K562 (cell line): Measurements from ENCODE around the gene PRC1. TPM values are rescaled to one million over a fixed set of nuclear protein-coding genes. Genes with fewer than 3 reads are reported as not detected.

Experiments
- CREM ChIP-seq: IDR thresholded peaks from 2 replicates; pipeline ENCODE4 v1.6.1; 2014; ENCODE audit warnings: antibody characterized with exemption, low read depth
- ELF4 ChIP-seq: fragments of 450-650 bp; formaldehyde crosslinking; IDR thresholded peaks from 2 replicates; pipeline ENCODE4 v1.4.0; 2022; ENCODE audit warnings: missing genetic modification characterization
- KHSRP ChIP-seq: fragments of 450-650 bp; IDR thresholded peaks from 2 replicates; pipeline ENCODE4 v1.6.1; 2017
- MAFG ChIP-seq: fragments of 450-650 bp; conservative IDR thresholded peaks from 2 replicates; pipeline ENCODE4 v1.6.1; 2016; ENCODE audit warnings: missing genetic modification characterization, missing compliant biosample characterization
- MTA2 ChIP-seq: fragments of 450-650 bp; IDR thresholded peaks from 2 replicates; pipeline ENCODE4 v1.6.1; 2016; ENCODE audit warnings: low read depth
- NFATC3 ChIP-seq: fragments of 450-650 bp; IDR thresholded peaks from 2 replicates; pipeline ENCODE4 v1.6.1; 2017; ENCODE audit warnings: mild to moderate bottlenecking
- NR3C1 ChIP-seq: sonication (generic); formaldehyde crosslinking; IDR thresholded peaks from 2 replicates; pipeline ENCODE4 v1.8.1; 2022; ENCODE audit warnings: missing genetic modification reagents
- NR4A1 ChIP-seq, 2 experiments: fragments of 250-450 bp in 1 of 2; fragments of 450-650 bp in 1 of 2; sonication (Bioruptor Pico) in 1 of 2; IDR thresholded peaks; 2 replicates each; pipeline versions ENCODE4 v1.4.0 to v1.6.1; 2016 to 2020; ENCODE audit warnings: mild to moderate bottlenecking in 2 of 2, missing compliant biosample characterization in 1 of 2, missing genetic modification characterization in 1 of 2, moderate library complexity in 1 of 2
- POLR2AphosphoS2 ChIP-seq: IDR thresholded peaks from 2 replicates; pipeline ENCODE4 v1.6.1; 2012; ENCODE audit warnings: low read length, improper control_type of control experiment
- TGIF2 ChIP-seq: sonication (generic); formaldehyde crosslinking; IDR thresholded peaks from 2 replicates; pipeline ENCODE4 v1.8.1; 2022; ENCODE audit warnings: mild to moderate bottlenecking, missing genetic modification reagents, moderate library complexity
- ZBTB7A ChIP-seq: IDR thresholded peaks from 2 replicates; pipeline ENCODE4 v1.6.1; 2011; ENCODE audit warnings: low read depth, mild to moderate bottlenecking, low read length, moderate library complexity, borderline replicate concordance; ENCODE audit not compliant: control insufficient read depth
- ZNF12 ChIP-seq: sonication (generic); formaldehyde crosslinking; IDR thresholded peaks from 2 replicates; pipeline ENCODE4 v1.4.0; 2020; ENCODE audit warnings: mild to moderate bottlenecking, missing genetic modification reagents
- ZNF175 ChIP-seq: fragments of 200-800 bp; sonication (Bioruptor generic); IDR thresholded peaks from 2 replicates; pipeline ENCODE4 v1.6.1; 2016; ENCODE audit warnings: low read depth, mild to moderate bottlenecking, missing genetic modification characterization, missing compliant biosample characterization
- ZNF224 ChIP-seq: sonication (generic); formaldehyde crosslinking; IDR thresholded peaks from 2 replicates; pipeline ENCODE4 v1.8.0; 2022; ENCODE audit warnings: mild to moderate bottlenecking, missing genetic modification reagents
- ZNF3 ChIP-seq: fragments of 250-450 bp; sonication (Bioruptor Pico); IDR thresholded peaks from 2 replicates; pipeline ENCODE4 v1.5.0; 2021; ENCODE audit warnings: mild to moderate bottlenecking, moderate library complexity
- polyA plus RNA-seq, 8 experiments: library from polyadenylated mRNA; depleted of rRNA in 4 of 8; stranded (reverse) in 5 of 8; unstranded in 3 of 8; fragments of >200 nt; fragmentation: Nextera tagmentation in 2 of 8; fragmentation: Illumina TruSeq in 1 of 8; extraction: Ambion mirVana in 2 of 8; extraction: Trizol in 1 of 8; gene quantifications; 2 replicates each; pipeline versions ENCODE4 v1.2.1 to v1.2.3, GENCODE V29; 2011 to 2014; ENCODE audit warnings: inconsistent platforms in 1 of 8, missing spikeins in 1 of 8
- total RNA-seq, 7 experiments: library from RNA; depleted of rRNA in 6 of 7; stranded (reverse); fragments of >200 nt in 6 of 7; fragmentation: Illumina TruSeq in 2 of 7; extraction: Trizol in 2 of 7; gene quantifications; 2 replicates each; pipeline versions ENCODE4 v1.2.1 to v1.2.3, GENCODE V29; 2011 to 2021; ENCODE audit warnings: low replicate concordance in 1 of 7
- TF ChIP-seq, protein P1 (sequence below): sonication (generic); formaldehyde crosslinking; IDR thresholded peaks from 2 replicates; pipeline ENCODE4 v1.8.0; 2022; ENCODE audit warnings: missing genetic modification reagents, mild to moderate bottlenecking, borderline replicate concordance
- TF ChIP-seq, protein P2 (sequence below): sonication (generic); formaldehyde crosslinking; IDR thresholded peaks from 2 replicates; pipeline ENCODE4 v1.8.1; 2023; ENCODE audit warnings: mild to moderate bottlenecking, missing genetic modification reagents
- TF ChIP-seq, protein P3 (sequence below): fragments of 450-650 bp; formaldehyde crosslinking; IDR thresholded peaks from 2 replicates; pipeline ENCODE4 v1.4.0; 2020; ENCODE audit warnings: mild to moderate bottlenecking, mixed read lengths
- TF ChIP-seq, protein P4 (sequence below), 2 experiments: fragments of 450-650 bp; conservative IDR thresholded peaks; 2 replicates each; pipeline ENCODE4 v1.6.1; 2017; ENCODE audit warnings: mild to moderate bottlenecking in 2 of 2, moderate library complexity in 2 of 2
- TF ChIP-seq, protein P5 (sequence below): sonication (generic); formaldehyde crosslinking; IDR thresholded peaks from 2 replicates; pipeline ENCODE4 v1.8.0; 2022; ENCODE audit warnings: mild to moderate bottlenecking, low read depth, missing genetic modification reagents

Gene PRC1
- total and polyA plus RNA-seq, 9 of the 15 experiments (the other 6 are each of a cell fraction or from before 2014, with no cell fraction given), result 156 to 391 (median 240) TPM

DNA sequence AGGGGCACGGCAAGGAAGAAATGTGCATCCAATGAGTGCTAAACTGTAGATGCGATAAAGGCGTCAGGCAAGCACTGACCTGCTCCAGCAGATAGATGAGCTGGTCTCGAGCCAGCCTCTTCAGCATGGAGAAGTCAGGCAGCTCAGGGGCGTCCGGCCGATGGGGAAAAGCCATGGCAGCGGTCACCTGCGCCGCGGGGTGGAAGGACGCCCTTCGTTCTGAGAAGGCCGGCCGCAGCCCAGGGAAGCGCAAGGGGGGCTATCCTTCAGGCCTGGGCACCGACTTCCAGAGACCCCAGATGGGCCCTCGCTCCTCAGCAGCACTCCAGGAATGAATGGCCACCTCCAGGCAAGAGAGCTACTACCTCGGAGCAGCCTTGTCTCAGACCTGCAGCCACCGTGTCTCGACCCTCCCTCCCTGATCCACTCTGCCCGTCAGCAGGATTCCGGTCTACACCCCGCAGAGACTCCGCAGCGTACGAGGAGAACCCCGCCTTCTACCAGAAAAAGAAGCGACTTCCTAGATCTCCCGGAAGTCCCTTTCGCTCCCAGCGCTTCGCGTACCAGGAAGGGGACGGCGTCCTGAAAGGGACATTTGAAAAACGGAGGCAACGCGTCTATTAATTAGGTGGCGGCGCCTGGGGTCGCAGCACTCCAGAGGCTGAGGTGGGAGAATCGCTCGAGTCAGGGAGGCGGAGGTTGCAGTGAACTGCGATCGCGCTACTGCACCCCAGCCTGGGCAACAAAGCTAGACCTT is 27.9 kb upstream of the PRC1 start, which contains the start of gene VPS33B (continued):
- TF ChIP-seq TGIF2 (CRISPR knock-in tag) (no peak), CREM (peak; percentile 82), ZNF12 (CRISPR knock-in tag) (0 out of 2 replicates have a peak, but pooled peaks have one; percentile 22), ZBTB7A (peak; percentile 89), NR3C1 (no peak), NFATC3 (no peak), POLR2AphosphoS2 (no peak), ELF4 (CRISPR knock-in tag) (no peak), KHSRP (no peak), NR4A1 (CRISPR knock-in tag; IDR thresholded peaks at IDR 0.05) (no peak), NR4A1 (tag; IDR thresholded peaks at IDR 0.05) (0 out of 2 replicates have a peak, but pooled peaks have one; percentile 9), MAFG (no peak), ZNF224 (CRISPR knock-in tag) (no peak), MTA2 (no peak), ZNF3 (CRISPR knock-in tag) (no peak), ZNF175 (peak; percentile 71; the same call in 1 of the 2 replicates)
- TF ChIP-seq, protein P1, sequence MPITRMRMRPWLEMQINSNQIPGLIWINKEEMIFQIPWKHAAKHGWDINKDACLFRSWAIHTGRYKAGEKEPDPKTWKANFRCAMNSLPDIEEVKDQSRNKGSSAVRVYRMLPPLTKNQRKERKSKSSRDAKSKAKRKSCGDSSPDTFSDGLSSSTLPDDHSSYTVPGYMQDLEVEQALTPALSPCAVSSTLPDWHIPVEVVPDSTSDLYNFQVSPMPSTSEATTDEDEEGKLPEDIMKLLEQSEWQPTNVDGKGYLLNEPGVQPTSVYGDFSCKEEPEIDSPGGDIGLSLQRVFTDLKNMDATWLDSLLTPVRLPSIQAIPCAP, result no peak
- TF ChIP-seq, protein P2, sequence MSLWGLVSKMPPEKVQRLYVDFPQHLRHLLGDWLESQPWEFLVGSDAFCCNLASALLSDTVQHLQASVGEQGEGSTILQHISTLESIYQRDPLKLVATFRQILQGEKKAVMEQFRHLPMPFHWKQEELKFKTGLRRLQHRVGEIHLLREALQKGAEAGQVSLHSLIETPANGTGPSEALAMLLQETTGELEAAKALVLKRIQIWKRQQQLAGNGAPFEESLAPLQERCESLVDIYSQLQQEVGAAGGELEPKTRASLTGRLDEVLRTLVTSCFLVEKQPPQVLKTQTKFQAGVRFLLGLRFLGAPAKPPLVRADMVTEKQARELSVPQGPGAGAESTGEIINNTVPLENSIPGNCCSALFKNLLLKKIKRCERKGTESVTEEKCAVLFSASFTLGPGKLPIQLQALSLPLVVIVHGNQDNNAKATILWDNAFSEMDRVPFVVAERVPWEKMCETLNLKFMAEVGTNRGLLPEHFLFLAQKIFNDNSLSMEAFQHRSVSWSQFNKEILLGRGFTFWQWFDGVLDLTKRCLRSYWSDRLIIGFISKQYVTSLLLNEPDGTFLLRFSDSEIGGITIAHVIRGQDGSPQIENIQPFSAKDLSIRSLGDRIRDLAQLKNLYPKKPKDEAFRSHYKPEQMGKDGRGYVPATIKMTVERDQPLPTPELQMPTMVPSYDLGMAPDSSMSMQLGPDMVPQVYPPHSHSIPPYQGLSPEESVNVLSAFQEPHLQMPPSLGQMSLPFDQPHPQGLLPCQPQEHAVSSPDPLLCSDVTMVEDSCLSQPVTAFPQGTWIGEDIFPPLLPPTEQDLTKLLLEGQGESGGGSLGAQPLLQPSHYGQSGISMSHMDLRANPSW (CRISPR knock-in tag), result no peak
- TF ChIP-seq, protein P3, sequence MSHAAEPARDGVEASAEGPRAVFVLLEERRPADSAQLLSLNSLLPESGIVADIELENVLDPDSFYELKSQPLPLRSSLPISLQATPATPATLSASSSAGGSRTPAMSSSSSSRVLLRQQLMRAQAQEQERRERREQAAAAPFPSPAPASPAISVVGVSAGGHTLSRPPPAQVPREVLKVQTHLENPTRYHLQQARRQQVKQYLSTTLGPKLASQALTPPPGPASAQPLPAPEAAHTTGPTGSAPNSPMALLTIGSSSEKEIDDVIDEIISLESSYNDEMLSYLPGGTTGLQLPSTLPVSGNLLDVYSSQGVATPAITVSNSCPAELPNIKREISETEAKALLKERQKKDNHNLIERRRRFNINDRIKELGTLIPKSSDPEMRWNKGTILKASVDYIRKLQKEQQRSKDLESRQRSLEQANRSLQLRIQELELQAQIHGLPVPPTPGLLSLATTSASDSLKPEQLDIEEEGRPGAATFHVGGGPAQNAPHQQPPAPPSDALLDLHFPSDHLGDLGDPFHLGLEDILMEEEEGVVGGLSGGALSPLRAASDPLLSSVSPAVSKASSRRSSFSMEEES, result no peak
- TF ChIP-seq, protein P4, sequence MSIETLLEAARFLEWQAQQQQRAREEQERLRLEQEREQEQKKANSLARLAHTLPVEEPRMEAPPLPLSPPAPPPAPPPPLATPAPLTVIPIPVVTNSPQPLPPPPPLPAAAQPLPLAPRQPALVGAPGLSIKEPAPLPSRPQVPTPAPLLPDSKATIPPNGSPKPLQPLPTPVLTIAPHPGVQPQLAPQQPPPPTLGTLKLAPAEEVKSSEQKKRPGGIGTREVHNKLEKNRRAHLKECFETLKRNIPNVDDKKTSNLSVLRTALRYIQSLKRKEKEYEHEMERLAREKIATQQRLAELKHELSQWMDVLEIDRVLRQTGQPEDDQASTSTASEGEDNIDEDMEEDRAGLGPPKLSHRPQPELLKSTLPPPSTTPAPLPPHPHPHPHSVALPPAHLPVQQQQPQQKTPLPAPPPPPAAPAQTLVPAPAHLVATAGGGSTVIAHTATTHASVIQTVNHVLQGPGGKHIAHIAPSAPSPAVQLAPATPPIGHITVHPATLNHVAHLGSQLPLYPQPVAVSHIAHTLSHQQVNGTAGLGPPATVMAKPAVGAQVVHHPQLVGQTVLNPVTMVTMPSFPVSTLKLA (conservative IDR thresholded peaks at IDR 0.05), result peak in 1 of 2 experiments; percentile 52; a peak in 2 of 4 replicates
- TF ChIP-seq, protein P5, sequence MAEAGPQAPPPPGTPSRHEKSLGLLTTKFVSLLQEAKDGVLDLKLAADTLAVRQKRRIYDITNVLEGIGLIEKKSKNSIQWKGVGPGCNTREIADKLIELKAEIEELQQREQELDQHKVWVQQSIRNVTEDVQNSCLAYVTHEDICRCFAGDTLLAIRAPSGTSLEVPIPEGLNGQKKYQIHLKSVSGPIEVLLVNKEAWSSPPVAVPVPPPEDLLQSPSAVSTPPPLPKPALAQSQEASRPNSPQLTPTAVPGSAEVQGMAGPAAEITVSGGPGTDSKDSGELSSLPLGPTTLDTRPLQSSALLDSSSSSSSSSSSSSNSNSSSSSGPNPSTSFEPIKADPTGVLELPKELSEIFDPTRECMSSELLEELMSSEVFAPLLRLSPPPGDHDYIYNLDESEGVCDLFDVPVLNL, result no peak
